ENCODE measurements around the gene ASIC1.

DNA sequence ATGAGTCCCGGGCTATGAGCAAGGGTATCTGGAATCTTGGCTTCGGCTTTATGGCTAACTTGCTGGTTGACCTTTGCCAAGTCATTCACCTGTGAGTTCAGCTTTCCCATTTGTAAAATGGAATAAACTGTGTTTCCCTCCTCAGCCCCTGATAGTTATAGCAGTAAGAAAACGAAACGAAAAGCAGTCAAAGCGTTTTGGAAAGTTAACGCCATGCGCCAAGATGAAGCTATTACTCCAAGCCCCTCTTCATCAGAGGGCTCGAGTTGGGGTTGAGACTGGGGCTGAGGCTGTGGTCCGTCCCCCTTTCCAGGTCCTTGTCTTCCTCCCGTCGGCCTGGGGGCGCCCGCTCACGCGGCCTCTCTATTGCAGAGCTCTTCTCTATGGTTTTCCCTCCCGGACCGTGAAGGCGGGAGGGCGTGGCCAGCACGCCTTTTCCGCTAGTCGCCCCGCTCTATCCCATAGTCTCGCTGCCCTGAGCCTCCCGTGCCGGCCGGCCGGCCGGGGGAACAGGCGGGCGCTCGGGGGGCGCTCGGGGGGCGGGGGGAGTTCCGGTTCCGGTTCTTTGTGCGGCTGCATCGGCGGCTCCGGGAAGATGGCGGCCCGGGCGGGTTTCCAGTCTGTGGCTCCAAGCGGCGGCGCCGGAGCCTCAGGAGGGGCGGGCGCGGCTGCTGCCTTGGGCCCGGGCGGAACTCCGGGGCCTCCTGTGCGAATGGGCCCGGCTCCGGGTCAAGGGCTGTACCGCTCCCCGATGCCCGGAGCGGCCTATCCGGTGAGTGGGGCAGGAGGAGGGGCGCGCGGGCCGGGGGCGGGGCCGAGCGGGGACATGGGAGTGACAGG lies 27.6 kb downstream of the ASIC1 start, which contains the start of gene SMARCD1:
- TF ChIP-seq CTCF (conservative IDR thresholded peaks at IDR 0.05; ENCODE audit: low read depth in 2 of 2), result peak; percentile 65 to 74
- TF ChIP-seq REST (IDR thresholded peaks at IDR 0.05; ENCODE audit: unreplicated experiment), result no peak
- no peak for TF ChIP-seq JUNB (IDR thresholded peaks at IDR 0.05; ENCODE audit: unreplicated experiment)
- TF ChIP-seq POLR2AphosphoS5 (IDR thresholded peaks at IDR 0.05; ENCODE audit: low read depth), result peak; percentile 39
- no peak for TF ChIP-seq EZH2phosphoT487 (IDR thresholded peaks at IDR 0.05; ENCODE audit: unreplicated experiment)
